ENCODE measurements around the gene SLC51B.
"Not testable (repeated sequence)": the region's sequence is repeated elsewhere in the genome, so short reads cannot be mapped to it uniquely, and the experiment has no call there.

SLC51B gene

GRCh38 chr15:65044724-65045481 lies at the start of gene SLC51B:
SLC51B (plus strand) TSS chr15:65045387; CDS start chr15:65050005, 4,618 bp downstream.
- peaks cover 26% of the 10 kb centered on the region for H3K4me1 ChIP-seq

GRCh38 chr15:64997066-64997465 lies 48.1 kb upstream of the SLC51B start:
- Histone ChIP-seq H3K36me3 (replicated peaks) (no peaks in the 10 kb centered on the region), H3K4me3 (no peak overlapping the region), H3K27me3 (ENCODE audit: low read depth) (no peaks in the 10 kb centered on the region), H3K4me1 (no peaks in the 10 kb centered on the region), H3K9me3 (no peaks in the 10 kb centered on the region)
- in situ Hi-C loops (cut with MboI; ENCODE audit: low sequenced_read_pairs): no loop called here
- DNase-seq (ENCODE audit: low spot score in 2 of 2): no peak

More at GRCh38 chr15:65044724-65045481, at the start of gene SLC51B:
- no peak for DNase-seq (ENCODE audit: low spot score in 2 of 2)
- in situ Hi-C loops (cut with MboI; ENCODE audit: low sequenced_read_pairs): loop anchor here (5.0 kb wide), 1 partner anchor 42 kb away; no protein-coding TSS in a partner anchor
- no peak within 1 kb of the TSS for H3K4me3 ChIP-seq
- H3K36me3 ChIP-seq (replicated peaks): no peaks in the 10 kb centered on the region
- no peaks in the 10 kb centered on the region for H3K9me3 ChIP-seq
- H3K27me3 ChIP-seq (ENCODE audit: low read depth): no peaks in the 10 kb centered on the region

GRCh38 chr15:64997745-64998375 lies 47.3 kb upstream of the SLC51B start:
- Histone ChIP-seq H3K9me3 (no peaks in the 10 kb centered on the region), H3K27me3 (ENCODE audit: low read depth) (no peaks in the 10 kb centered on the region), H3K4me1 (no peaks in the 10 kb centered on the region), H3K36me3 (replicated peaks) (peaks cover 4% of the 10 kb centered on the region), H3K4me3 (no peak overlapping the region)
- DNase-seq (ENCODE audit: low spot score in 2 of 2): no peak
- in situ Hi-C loops (cut with MboI; ENCODE audit: low sequenced_read_pairs): no loop called here

GRCh38 chr15:65004993-65005392 lies 40.2 kb upstream of the SLC51B start:
- in situ Hi-C loops (cut with MboI; ENCODE audit: low sequenced_read_pairs): no loop called here
- Histone ChIP-seq H3K27me3 (ENCODE audit: low read depth) (no peaks in the 10 kb centered on the region), H3K4me1 (no peaks in the 10 kb centered on the region), H3K36me3 (replicated peaks) (peaks cover 31% of the 10 kb centered on the region), H3K4me3 (no peak overlapping the region), H3K9me3 (no peaks in the 10 kb centered on the region)
- no peak for DNase-seq (ENCODE audit: low spot score in 2 of 2)

GRCh38 chr15:65006876-65007275 lies 38.3 kb upstream of the SLC51B start:
- Histone ChIP-seq H3K9me3 (no peaks in the 10 kb centered on the region), H3K4me3 (no peak overlapping the region), H3K36me3 (replicated peaks) (peaks cover 45% of the 10 kb centered on the region), H3K27me3 (ENCODE audit: low read depth) (no peaks in the 10 kb centered on the region), H3K4me1 (no peaks in the 10 kb centered on the region)
- in situ Hi-C loops (cut with MboI; ENCODE audit: low sequenced_read_pairs): no loop called here
- DNase-seq (ENCODE audit: low spot score in 2 of 2): peak in 1 of 2 experiments; percentile 50

GRCh38 chr15:65008983-65009382 lies 36.2 kb upstream of the SLC51B start:
- Histone ChIP-seq H3K27me3 (ENCODE audit: low read depth) (no peaks in the 10 kb centered on the region), H3K4me3 (no peak overlapping the region), H3K9me3 (peaks cover 4% of the 10 kb centered on the region; the same call in 1 of the 2 replicates), H3K4me1 (no peaks in the 10 kb centered on the region), H3K36me3 (replicated peaks) (peaks cover 45% of the 10 kb centered on the region)
- no peak for DNase-seq (ENCODE audit: low spot score in 2 of 2)
- in situ Hi-C loops (cut with MboI; ENCODE audit: low sequenced_read_pairs): no loop called here

- in situ Hi-C loops (cut with MboI; ENCODE audit: low sequenced_read_pairs); H3K4me1 ChIP-seq; DNase-seq (ENCODE audit: low spot score in 2 of 2); H3K27me3 ChIP-seq (ENCODE audit: low read depth); H3K4me3 ChIP-seq; H3K9me3 ChIP-seq: not testable (repeated sequence)
- H3K36me3 ChIP-seq (replicated peaks): peaks cover 49% of the 10 kb centered on the region
Measured at GRCh38 chr15:65011198-65011597, 34.0 kb upstream of the SLC51B start.

- Histone ChIP-seq H3K27me3 (ENCODE audit: low read depth) (no peaks in the 10 kb centered on the region), H3K36me3 (replicated peaks) (peaks cover 67% of the 10 kb centered on the region), H3K4me1 (no peaks in the 10 kb centered on the region), H3K9me3 (no peaks in the 10 kb centered on the region), H3K4me3 (no peak overlapping the region)
- in situ Hi-C loops (cut with MboI; ENCODE audit: low sequenced_read_pairs): no loop called here
- no peak for DNase-seq (ENCODE audit: low spot score in 2 of 2)
Measured at GRCh38 chr15:65020419-65020818, 24.8 kb upstream of the SLC51B start.

GRCh38 chr15:65021488-65021887 lies 23.7 kb upstream of the SLC51B start:
- peaks cover 67% of the 10 kb centered on the region for H3K36me3 ChIP-seq (replicated peaks)
- no peaks in the 10 kb centered on the region for H3K4me1 ChIP-seq
- in situ Hi-C loops (cut with MboI; ENCODE audit: low sequenced_read_pairs): no loop called here
- no peak overlapping the region for H3K4me3 ChIP-seq
- no peaks in the 10 kb centered on the region for H3K9me3 ChIP-seq
- H3K27me3 ChIP-seq (ENCODE audit: low read depth): no peaks in the 10 kb centered on the region
- DNase-seq (ENCODE audit: low spot score in 2 of 2): no peak

GRCh38 chr15:65026756-65027155 lies 18.4 kb upstream of the SLC51B start:
- DNase-seq (ENCODE audit: low spot score in 2 of 2): no peak
- Histone ChIP-seq H3K4me3 (no peak overlapping the region), H3K36me3 (replicated peaks) (peaks cover 44% of the 10 kb centered on the region), H3K9me3 (no peaks in the 10 kb centered on the region), H3K27me3 (ENCODE audit: low read depth) (no peaks in the 10 kb centered on the region), H3K4me1 (peaks cover 4% of the 10 kb centered on the region)
- in situ Hi-C loops (cut with MboI; ENCODE audit: low sequenced_read_pairs): no loop called here

- in situ Hi-C loops (cut with MboI; ENCODE audit: low sequenced_read_pairs): no loop called here
- DNase-seq (ENCODE audit: low spot score in 2 of 2): no peak
- no peaks in the 10 kb centered on the region for H3K9me3 ChIP-seq
- H3K36me3 ChIP-seq (replicated peaks): peaks cover 41% of the 10 kb centered on the region
- no peaks in the 10 kb centered on the region for H3K27me3 ChIP-seq (ENCODE audit: low read depth)
- peak overlapping the region; percentile 82 for H3K4me3 ChIP-seq
- H3K4me1 ChIP-seq: peaks cover 4% of the 10 kb centered on the region
Measured at GRCh38 chr15:65027593-65027992, 17.6 kb upstream of the SLC51B start.

GRCh38 chr15:65028338-65028737 lies 16.8 kb upstream of the SLC51B start:
- in situ Hi-C loops (cut with MboI; ENCODE audit: low sequenced_read_pairs): no loop called here
- Histone ChIP-seq H3K4me1 (peaks cover 7% of the 10 kb centered on the region), H3K36me3 (replicated peaks) (peaks cover 38% of the 10 kb centered on the region), H3K27me3 (ENCODE audit: low read depth) (no peaks in the 10 kb centered on the region), H3K4me3 (peak overlapping the region; percentile 82), H3K9me3 (no peaks in the 10 kb centered on the region)
- no peak for DNase-seq (ENCODE audit: low spot score in 2 of 2)

- peak; percentile 93 to 100 for DNase-seq (ENCODE audit: low spot score in 2 of 2)
- Histone ChIP-seq H3K27me3 (ENCODE audit: low read depth) (no peaks in the 10 kb centered on the region), H3K4me1 (peaks cover 13% of the 10 kb centered on the region), H3K9me3 (no peaks in the 10 kb centered on the region), H3K4me3 (peak within 1 kb of the TSS; percentile 82), H3K36me3 (replicated peaks) (peaks cover 30% of the 10 kb centered on the region)
- in situ Hi-C loops (cut with MboI; ENCODE audit: low sequenced_read_pairs): no loop called here
Measured at GRCh38 chr15:65028921-65029735, 16.1 kb upstream of the SLC51B start, which contains the start of gene MTFMT. MTFMT (minus strand) TSS chr15:65029639; CDS start chr15:65029613, 26 bp downstream.
